Liver (tissue), 2 donors: Measurements from ENCODE around the gene ZDHHC8.

Experiments
- CTCF ChIP-seq: fragments of 150-350 bp; IDR thresholded peaks from 2 replicates; pipeline ENCODE4 v1.5.1; 2017; ENCODE audit warnings: improper control_type of control experiment, low read depth, low read length; ENCODE audit not compliant: missing input control
- FOXA1 ChIP-seq: IDR thresholded peaks from 2 replicates; pipeline ENCODE4 v1.6.1; 2016; ENCODE audit warnings: antibody characterized with exemption
- donor health status: healthy.

- TF ChIP-seq CTCF: no peak
- TF ChIP-seq FOXA1: no peak
Measured at GRCh38 chr22:20136603-20136873, 4.9 kb downstream of the ZDHHC8 start.
